Measurements from ENCODE around the gene MMP25. TPM values are rescaled to one million over a fixed set of nuclear protein-coding genes. Genes with fewer than 3 reads are reported as not detected.
A peak's percentile ranks its signal among the peaks of the same experiment; 100 is the strongest.

MMP25 gene
- total RNA-seq, 1 donor from 2014 or later: 0.16 TPM

- Mint-ChIP-seq H3K4me3 (no peak overlapping the region), H3K27me3 (ENCODE audit: low read depth) (peaks cover 20% of the 10 kb centered on the region), H3K36me3 (no peaks in the 10 kb centered on the region), H3K27ac (no peak overlapping the region), H3K4me1 (peaks cover 16% of the 10 kb centered on the region), H3K9me3 (no peaks in the 10 kb centered on the region)
- TF ChIP-seq, protein P1, sequence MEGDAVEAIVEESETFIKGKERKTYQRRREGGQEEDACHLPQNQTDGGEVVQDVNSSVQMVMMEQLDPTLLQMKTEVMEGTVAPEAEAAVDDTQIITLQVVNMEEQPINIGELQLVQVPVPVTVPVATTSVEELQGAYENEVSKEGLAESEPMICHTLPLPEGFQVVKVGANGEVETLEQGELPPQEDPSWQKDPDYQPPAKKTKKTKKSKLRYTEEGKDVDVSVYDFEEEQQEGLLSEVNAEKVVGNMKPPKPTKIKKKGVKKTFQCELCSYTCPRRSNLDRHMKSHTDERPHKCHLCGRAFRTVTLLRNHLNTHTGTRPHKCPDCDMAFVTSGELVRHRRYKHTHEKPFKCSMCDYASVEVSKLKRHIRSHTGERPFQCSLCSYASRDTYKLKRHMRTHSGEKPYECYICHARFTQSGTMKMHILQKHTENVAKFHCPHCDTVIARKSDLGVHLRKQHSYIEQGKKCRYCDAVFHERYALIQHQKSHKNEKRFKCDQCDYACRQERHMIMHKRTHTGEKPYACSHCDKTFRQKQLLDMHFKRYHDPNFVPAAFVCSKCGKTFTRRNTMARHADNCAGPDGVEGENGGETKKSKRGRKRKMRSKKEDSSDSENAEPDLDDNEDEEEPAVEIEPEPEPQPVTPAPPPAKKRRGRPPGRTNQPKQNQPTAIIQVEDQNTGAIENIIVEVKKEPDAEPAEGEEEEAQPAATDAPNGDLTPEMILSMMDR (IDR thresholded peaks at IDR 0.05; ENCODE audit: unreplicated experiment): peak; percentile 33
- DNase-seq (ENCODE audit: low spot score in 2 of 2, unreplicated experiment in 2 of 2): no peak
Observed at GRCh38 chr16:3094289-3095027, 48.1 kb downstream of the MMP25 start.

GRCh38 chr16:3095869-3096268 lies 49.5 kb downstream of the MMP25 start:
- H3K27me3 Mint-ChIP-seq (ENCODE audit: low read depth): peaks cover 24% of the 10 kb centered on the region
- peaks cover 20% of the 10 kb centered on the region for H3K4me1 Mint-ChIP-seq
- H3K9me3 Mint-ChIP-seq: no peaks in the 10 kb centered on the region
- no peak for DNase-seq (ENCODE audit: low spot score in 2 of 2, unreplicated experiment in 2 of 2)
- H3K4me3 Mint-ChIP-seq: no peak overlapping the region
- H3K27ac Mint-ChIP-seq: no peak overlapping the region
- TF ChIP-seq, protein P1 (IDR thresholded peaks at IDR 0.05; ENCODE audit: unreplicated experiment): no peak
- no peaks in the 10 kb centered on the region for H3K36me3 Mint-ChIP-seq

DNA sequence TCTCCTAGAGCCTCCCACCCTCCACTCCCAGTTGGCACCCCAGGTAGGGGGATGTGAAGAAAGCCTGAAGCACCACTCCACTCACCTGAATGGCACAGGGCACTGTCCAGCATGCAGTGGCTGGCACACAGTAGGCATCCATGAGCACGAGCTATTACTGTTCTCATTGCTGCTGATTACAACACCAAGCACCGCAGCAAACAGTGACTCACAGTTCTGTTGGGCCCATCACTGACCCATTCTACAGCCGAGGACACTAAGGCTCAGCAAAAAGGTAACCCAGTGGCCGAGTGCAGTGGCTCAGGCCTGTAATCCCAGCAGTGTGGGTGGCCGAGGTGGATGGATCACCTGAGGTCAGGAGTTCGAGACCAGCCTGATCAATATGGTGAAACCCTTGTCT lies 50.0 kb downstream of the MMP25 start:
- TF ChIP-seq, protein P1 (IDR thresholded peaks at IDR 0.05; ENCODE audit: unreplicated experiment): no peak
- no peaks in the 10 kb centered on the region for H3K36me3 Mint-ChIP-seq
- H3K27ac Mint-ChIP-seq: no peak overlapping the region
- H3K9me3 Mint-ChIP-seq: no peaks in the 10 kb centered on the region
- H3K27me3 Mint-ChIP-seq (ENCODE audit: low read depth): peaks cover 28% of the 10 kb centered on the region
- H3K4me3 Mint-ChIP-seq: no peak overlapping the region
- DNase-seq (ENCODE audit: low spot score in 2 of 2, unreplicated experiment in 2 of 2): no peak
- H3K4me1 Mint-ChIP-seq: peaks cover 20% of the 10 kb centered on the region

GRCh38 chr16:3097266-3097665 lies 50.9 kb downstream of the MMP25 start:
- TF ChIP-seq, protein P1 (IDR thresholded peaks at IDR 0.05; ENCODE audit: unreplicated experiment): no peak
- no peaks in the 10 kb centered on the region for H3K9me3 Mint-ChIP-seq
- H3K27ac Mint-ChIP-seq: no peak overlapping the region
- no peak for DNase-seq (ENCODE audit: low spot score in 2 of 2, unreplicated experiment in 2 of 2)
- peaks cover 20% of the 10 kb centered on the region for H3K4me1 Mint-ChIP-seq
- H3K27me3 Mint-ChIP-seq (ENCODE audit: low read depth): peaks cover 29% of the 10 kb centered on the region
- H3K36me3 Mint-ChIP-seq: no peaks in the 10 kb centered on the region
- no peak overlapping the region for H3K4me3 Mint-ChIP-seq

DNA sequence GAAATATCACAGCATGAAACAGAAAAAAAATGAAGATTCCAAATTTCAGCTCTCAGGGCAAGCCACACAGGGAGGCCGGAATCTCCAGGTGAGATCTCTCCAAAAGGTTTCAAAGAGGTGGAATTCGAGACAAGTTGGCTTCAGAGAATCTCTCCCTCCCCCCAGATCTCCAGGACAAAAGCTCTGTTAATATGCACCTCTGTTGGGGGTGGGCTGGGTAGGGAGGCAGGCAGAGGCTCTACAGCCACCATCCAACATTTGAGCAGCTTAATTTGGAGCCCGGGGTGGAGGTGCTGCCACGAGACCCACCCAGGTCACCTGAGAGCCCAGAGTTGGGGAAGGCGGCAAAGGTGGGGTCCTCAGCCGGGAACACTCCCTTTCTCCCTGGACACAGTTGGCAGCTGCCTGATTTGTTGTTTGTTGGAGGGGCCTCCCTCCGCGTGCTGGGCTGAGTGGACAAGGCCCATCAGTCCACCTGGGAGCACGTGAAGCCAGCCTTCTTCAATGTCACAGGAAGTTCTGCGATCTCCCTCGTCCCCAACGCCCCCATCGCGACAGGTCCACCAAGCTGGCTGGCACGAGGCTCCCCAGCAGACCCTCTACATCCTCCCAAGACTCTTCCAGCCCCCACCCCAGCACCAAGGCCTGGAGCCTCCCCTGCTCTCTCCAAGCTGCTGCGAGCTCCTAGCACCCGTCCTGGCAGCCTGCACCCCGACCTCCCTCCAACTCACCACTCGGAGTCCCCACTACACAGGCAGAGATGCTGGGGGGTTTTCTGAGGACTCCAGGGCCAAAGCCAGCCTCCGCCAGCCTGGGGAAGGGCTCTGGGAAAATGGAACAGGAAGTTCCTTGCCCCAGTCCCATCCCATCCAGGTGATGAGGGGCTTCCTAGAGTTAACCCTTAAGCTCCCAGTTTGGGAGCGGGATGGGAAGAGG lies 52.4 kb downstream of the MMP25 start, which contains the start of gene ZSCAN10:
TSS of gene ZSCAN10 (minus strand) at position 836 of the 936 bp plus-strand sequence. CDS start 6,357 bp downstream, outside the sequence.
- Mint-ChIP-seq H3K27ac (peak within 1 kb of the TSS; percentile 77), H3K27me3 (ENCODE audit: low read depth) (peaks cover 29% of the 10 kb centered on the region), H3K4me1 (peaks cover 18% of the 10 kb centered on the region), H3K4me3 (peak within 1 kb of the TSS; percentile 64), H3K36me3 (no peaks in the 10 kb centered on the region), H3K9me3 (no peaks in the 10 kb centered on the region)
- TF ChIP-seq, protein P1 (IDR thresholded peaks at IDR 0.05; ENCODE audit: unreplicated experiment): no peak
- no peak for DNase-seq (ENCODE audit: low spot score in 2 of 2, unreplicated experiment in 2 of 2)
